GM12872 (cell line): ENCODE results near the gene RALGAPB.

Experiments used
- TF ChIP-seq, protein P1 (sequence below): IDR thresholded peaks from 3 replicates; pipeline ENCODE4 v1.5.1; 2011; ENCODE audit warnings: low read depth, mild to moderate bottlenecking, low read length, moderate library complexity; ENCODE audit not compliant: insufficient read depth

Gene RALGAPB

DNA sequence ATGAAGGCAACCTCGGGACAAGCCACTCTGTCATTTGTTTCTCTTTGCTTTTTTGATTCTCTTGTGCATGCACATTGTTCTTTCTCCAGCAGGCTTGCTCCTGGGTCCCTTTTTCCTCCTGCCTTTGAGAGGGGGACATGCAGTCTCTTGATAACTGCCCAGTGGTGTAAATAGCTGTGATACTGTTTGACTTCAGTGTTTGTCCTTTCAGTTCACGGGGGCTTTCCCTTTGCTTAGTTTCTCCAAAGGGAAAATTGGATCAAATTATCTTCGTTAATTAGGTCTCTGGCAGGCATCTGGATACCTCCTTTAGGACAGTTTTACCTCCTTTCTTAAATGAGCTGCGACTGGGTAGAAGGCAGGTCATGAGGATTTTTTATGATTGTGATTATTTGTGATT is 41.5 kb downstream of the RALGAPB start:
- TF ChIP-seq, protein P1, sequence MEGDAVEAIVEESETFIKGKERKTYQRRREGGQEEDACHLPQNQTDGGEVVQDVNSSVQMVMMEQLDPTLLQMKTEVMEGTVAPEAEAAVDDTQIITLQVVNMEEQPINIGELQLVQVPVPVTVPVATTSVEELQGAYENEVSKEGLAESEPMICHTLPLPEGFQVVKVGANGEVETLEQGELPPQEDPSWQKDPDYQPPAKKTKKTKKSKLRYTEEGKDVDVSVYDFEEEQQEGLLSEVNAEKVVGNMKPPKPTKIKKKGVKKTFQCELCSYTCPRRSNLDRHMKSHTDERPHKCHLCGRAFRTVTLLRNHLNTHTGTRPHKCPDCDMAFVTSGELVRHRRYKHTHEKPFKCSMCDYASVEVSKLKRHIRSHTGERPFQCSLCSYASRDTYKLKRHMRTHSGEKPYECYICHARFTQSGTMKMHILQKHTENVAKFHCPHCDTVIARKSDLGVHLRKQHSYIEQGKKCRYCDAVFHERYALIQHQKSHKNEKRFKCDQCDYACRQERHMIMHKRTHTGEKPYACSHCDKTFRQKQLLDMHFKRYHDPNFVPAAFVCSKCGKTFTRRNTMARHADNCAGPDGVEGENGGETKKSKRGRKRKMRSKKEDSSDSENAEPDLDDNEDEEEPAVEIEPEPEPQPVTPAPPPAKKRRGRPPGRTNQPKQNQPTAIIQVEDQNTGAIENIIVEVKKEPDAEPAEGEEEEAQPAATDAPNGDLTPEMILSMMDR = no peak

DNA sequence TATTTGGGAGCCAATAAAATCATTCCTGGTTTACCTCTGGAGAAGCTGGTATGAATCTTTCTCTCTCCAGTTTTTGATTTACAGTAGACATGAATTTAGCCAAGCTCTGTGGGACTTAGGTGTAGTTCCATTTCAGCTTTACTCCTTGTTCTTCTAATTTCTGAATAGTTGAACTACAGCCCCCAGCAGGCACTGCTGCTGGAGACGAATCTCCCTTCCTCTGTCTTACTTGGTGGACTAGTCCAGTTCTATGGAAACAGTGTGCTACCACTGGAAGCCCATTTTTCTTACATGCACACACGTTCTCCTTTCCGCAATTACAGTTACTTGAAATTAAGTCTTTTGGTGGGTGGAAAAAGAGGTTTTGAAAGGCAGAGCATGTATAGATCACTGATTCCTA is 42.3 kb downstream of the RALGAPB start:
- TF ChIP-seq, protein P1 = no peak

- TF ChIP-seq, protein P1 = no peak
These were observed 43.0 kb downstream of the RALGAPB start for GRCh38 chr20:38515631-38516030.

GRCh38 chr20:38519426-38519825 is 46.8 kb downstream of the RALGAPB start:
- TF ChIP-seq, protein P1 = no peak

- TF ChIP-seq, protein P1 = no peak
These were observed 47.6 kb downstream of the RALGAPB start for GRCh38 chr20:38520261-38520660.

DNA sequence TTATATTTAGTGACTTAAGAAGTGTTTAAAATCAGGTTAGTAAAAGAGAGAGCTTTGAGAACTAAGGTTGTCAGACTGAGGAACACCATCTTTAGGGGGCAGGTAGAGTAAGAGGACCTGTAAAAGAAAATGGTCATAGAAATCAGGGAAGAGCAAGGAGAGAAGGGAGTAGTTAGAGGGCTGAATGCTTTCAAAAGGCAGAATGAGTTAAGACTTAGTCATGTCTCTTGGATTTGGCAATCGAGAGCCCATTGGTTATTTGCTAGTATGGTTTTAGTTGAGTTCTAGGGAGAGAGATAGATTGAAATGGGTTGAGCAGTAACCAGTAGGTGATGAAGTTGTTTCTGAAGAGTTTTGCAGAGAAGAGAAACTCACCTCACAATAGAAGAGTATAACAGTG is 51.1 kb downstream of the RALGAPB start:
- TF ChIP-seq, protein P1 = no peak

GRCh38 chr20:38528167-38528566 is 55.5 kb downstream of the RALGAPB start:
- TF ChIP-seq, protein P1 = no peak

- TF ChIP-seq, protein P1 = no peak
These were observed 58.4 kb downstream of the RALGAPB start for GRCh38 chr20:38531021-38531420.
